ENCODE measurements around the gene FRMD3. TPM values are rescaled to one million over a fixed set of nuclear protein-coding genes. Genes with fewer than 3 reads are reported as not detected.

Gene FRMD3
- total RNA-seq, 1 experiment from 2014 or later: 0.55 TPM

- Histone ChIP-seq H2BK12ac (ENCODE audit: insufficient read length, low read depth, low read length) (no peak overlapping the region), H3K4me1 (ENCODE audit: insufficient read depth, low read length) (no peaks in the 10 kb centered on the region; the same call in 1 of the 2 replicates), H4K8ac (replicated peaks; ENCODE audit: insufficient read length, low read depth, low read length) (no peak overlapping the region), H4K20me1 (ENCODE audit: control insufficient read depth, insufficient read depth, insufficient read length) (no peaks in the 10 kb centered on the region), H3K4ac (ENCODE audit: low read depth, low read length) (no peak overlapping the region), H3K23me2 (ENCODE audit: insufficient read length, low read depth, low read length, poor library complexity, severe bottlenecking) (no peaks in the 10 kb centered on the region), H2AFZ (ENCODE audit: low read length) (no peak overlapping the region), H3K27me3 (ENCODE audit: insufficient read depth, low read length) (no peaks in the 10 kb centered on the region), H3K14ac (ENCODE audit: insufficient read depth, low read length) (no peak overlapping the region), H2BK15ac (ENCODE audit: low read depth, low read length) (no peak overlapping the region), H4K5ac (ENCODE audit: insufficient read length, low read depth, low read length) (no peak overlapping the region), H3T11ph (ENCODE audit: low read length) (no peak overlapping the region), H2BK20ac (ENCODE audit: low read depth, low read length, poor library complexity, severe bottlenecking) (no peak overlapping the region), H3K23ac (ENCODE audit: insufficient read length, low read depth, low read length) (no peak overlapping the region), H2BK120ac (ENCODE audit: low read depth, low read length, poor library complexity, severe bottlenecking) (no peak overlapping the region), H3K4me2 (ENCODE audit: insufficient read depth, insufficient read length, low read length) (no peak overlapping the region), H3K79me2 (ENCODE audit: insufficient read depth, low read length) (no peaks in the 10 kb centered on the region), H3K27ac (ENCODE audit: insufficient read length, low read depth, low read length) (no peak overlapping the region), H3K9me3 (ENCODE audit: control insufficient read depth, low read depth, low read length) (no peaks in the 10 kb centered on the region), H3K56ac (ENCODE audit: insufficient read length, low read depth, low read length) (no peak overlapping the region), H3K9ac (ENCODE audit: extremely low read depth, insufficient read length, low read length) (no peak overlapping the region), H3K79me1 (ENCODE audit: insufficient read depth, low read depth, low read length, poor library complexity, severe bottlenecking) (no peaks in the 10 kb centered on the region), H2AK5ac (ENCODE audit: insufficient read length, low read length) (no peak overlapping the region), H2BK5ac (ENCODE audit: insufficient read length, low read length) (no peak overlapping the region), H4K91ac (ENCODE audit: insufficient read length, low read depth, low read length) (no peak overlapping the region), H3K18ac (ENCODE audit: insufficient read length, low read depth, low read length) (no peak overlapping the region)
- Mint-ChIP-seq H3K4me1 (peaks cover 2 to 11% of the 10 kb centered on the region in 2 experiments; a peak in 2 of 4 replicates), H3K4me3 (no peak overlapping the region), H3K27me3 (ENCODE audit: low read depth) (no peaks in the 10 kb centered on the region), H3K27ac (no peak overlapping the region), H3K36me3 (ENCODE audit: insufficient read depth in 1 of 3, low read depth in 3 of 3) (no peaks in the 10 kb centered on the region), H3K9me3 (no peaks in the 10 kb centered on the region)
- TF ChIP-seq CTCF (conservative IDR thresholded peaks at IDR 0.05): no peak
- DNase-seq: no peak
- WGBS (ENCODE audit: extremely low coverage, insufficient read length, low lambda C conversion rate): no CpG with 5 or more reads among the region's 2 CpGs
These were observed 254.7 kb downstream of the FRMD3 start for GRCh38 chr9:83283528-83283927.

Data from H9 (cell line).